Measurements from ENCODE around the gene FXYD3.

FXYD3 gene

DNA sequence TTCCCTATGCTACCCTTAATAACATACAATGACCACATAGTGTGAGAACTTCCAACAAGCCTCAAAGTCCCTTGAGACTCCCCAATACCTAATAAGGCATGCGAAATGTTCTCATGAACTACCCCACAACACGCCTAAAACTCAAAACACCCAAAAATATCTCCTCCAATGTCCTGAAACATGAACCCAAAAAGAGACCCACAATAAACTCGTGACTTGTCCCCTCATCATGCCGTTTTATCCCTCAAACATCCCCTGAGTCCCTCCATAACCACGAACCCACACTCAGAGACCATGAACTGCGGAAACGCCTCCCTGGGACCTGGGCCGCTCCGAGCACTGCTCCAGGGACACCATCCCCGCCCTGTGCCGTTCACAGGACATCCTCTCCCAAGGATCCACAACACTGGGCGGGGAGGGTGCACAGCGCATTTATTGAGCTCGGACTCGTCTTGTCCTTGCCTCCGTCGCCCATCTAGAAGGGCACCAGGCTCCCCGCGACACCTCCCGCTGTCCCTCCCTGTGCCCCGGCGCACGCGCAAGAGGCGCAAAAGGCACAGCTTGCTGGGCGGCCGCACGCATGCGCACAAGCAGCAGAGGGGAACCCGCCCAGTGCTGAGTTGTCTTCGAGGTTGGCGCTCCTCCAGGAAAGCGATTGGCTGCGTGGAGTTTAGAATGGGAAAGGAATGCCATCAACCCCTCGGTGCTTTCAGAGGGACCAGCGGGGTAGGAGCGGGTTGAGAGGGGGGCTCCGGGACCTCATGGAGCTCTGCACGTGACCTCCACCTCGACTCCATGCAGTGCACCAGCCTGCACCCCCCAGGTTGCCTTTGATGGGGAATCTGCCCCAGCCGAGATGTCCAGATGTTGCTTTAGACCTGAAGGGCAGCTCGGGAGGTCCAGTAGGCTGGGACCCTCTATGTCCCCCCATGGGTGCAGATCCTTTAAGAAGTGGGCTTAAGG, 8.8 kb downstream of the FXYD3 start:
- H3K27me3 ChIP-seq (ENCODE audit: insufficient read depth, low read depth) = peaks cover 57% of the 10 kb centered on the region
- TF ChIP-seq, protein P1, sequence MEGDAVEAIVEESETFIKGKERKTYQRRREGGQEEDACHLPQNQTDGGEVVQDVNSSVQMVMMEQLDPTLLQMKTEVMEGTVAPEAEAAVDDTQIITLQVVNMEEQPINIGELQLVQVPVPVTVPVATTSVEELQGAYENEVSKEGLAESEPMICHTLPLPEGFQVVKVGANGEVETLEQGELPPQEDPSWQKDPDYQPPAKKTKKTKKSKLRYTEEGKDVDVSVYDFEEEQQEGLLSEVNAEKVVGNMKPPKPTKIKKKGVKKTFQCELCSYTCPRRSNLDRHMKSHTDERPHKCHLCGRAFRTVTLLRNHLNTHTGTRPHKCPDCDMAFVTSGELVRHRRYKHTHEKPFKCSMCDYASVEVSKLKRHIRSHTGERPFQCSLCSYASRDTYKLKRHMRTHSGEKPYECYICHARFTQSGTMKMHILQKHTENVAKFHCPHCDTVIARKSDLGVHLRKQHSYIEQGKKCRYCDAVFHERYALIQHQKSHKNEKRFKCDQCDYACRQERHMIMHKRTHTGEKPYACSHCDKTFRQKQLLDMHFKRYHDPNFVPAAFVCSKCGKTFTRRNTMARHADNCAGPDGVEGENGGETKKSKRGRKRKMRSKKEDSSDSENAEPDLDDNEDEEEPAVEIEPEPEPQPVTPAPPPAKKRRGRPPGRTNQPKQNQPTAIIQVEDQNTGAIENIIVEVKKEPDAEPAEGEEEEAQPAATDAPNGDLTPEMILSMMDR (conservative IDR thresholded peaks at IDR 0.05; ENCODE audit: low read depth, low read length) = no peak
- no peaks in the 10 kb centered on the region for H3K4me1 ChIP-seq (ENCODE audit: low read depth, poor library complexity, severe bottlenecking)
- no peak overlapping the region for H3K27ac ChIP-seq
- H3K4me2 ChIP-seq = peak overlapping the region; percentile 34; the same call in 1 of the 2 replicates
- no peak overlapping the region for H3K4me3 ChIP-seq (IDR thresholded peaks at IDR 0.05; ENCODE audit: insufficient read depth, low read depth, low read length)
- H3K9ac ChIP-seq = no peak overlapping the region
- peak overlapping the region; percentile 57; the same call in 1 of the 2 replicates for H2AFZ ChIP-seq (ENCODE audit: low read depth)
- H3K36me3 ChIP-seq (ENCODE audit: insufficient read depth) = no peaks in the 10 kb centered on the region
- H4K20me1 ChIP-seq (ENCODE audit: insufficient read depth) = no peaks in the 10 kb centered on the region
- no peaks in the 10 kb centered on the region for H3K79me2 ChIP-seq (ENCODE audit: insufficient read depth, low read depth)

DNA sequence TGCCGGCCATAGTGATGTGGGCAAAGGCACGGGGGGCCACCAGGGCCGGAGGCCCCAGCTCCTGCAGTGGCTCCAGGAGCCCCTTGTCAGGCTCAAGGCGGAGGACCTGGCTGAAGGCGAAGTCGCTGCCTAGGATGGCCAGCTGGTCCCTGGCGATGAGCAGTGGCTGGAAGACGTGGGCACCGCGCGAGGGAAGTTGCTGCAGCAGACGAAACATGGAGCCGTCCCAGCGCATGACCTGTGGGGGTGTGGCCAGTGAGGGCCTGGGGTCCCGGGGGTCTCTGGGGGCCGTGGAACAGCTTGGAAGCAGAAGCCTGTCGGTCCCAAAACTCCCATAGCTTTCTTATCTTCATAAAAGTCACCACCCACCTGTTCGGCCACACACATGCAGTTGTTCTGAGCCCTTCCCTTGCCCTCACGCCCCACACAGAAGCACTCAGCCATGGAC, 9.7 kb downstream of the FXYD3 start:
- H3K4me3 ChIP-seq (IDR thresholded peaks at IDR 0.05; ENCODE audit: insufficient read depth, low read depth, low read length) = no peak overlapping the region
- no peak overlapping the region for H3K4me2 ChIP-seq
- no peak overlapping the region for H3K9ac ChIP-seq
- no peak overlapping the region for H2AFZ ChIP-seq (ENCODE audit: low read depth)
- no peaks in the 10 kb centered on the region for H3K36me3 ChIP-seq (ENCODE audit: insufficient read depth)
- no peaks in the 10 kb centered on the region for H3K79me2 ChIP-seq (ENCODE audit: insufficient read depth, low read depth)
- peaks cover 63% of the 10 kb centered on the region for H3K27me3 ChIP-seq (ENCODE audit: insufficient read depth, low read depth)
- H3K27ac ChIP-seq = no peak overlapping the region
- no peaks in the 10 kb centered on the region for H4K20me1 ChIP-seq (ENCODE audit: insufficient read depth)
- TF ChIP-seq, protein P1 (conservative IDR thresholded peaks at IDR 0.05; ENCODE audit: low read depth, low read length) = no peak
- no peaks in the 10 kb centered on the region for H3K4me1 ChIP-seq (ENCODE audit: low read depth, poor library complexity, severe bottlenecking)

DNA sequence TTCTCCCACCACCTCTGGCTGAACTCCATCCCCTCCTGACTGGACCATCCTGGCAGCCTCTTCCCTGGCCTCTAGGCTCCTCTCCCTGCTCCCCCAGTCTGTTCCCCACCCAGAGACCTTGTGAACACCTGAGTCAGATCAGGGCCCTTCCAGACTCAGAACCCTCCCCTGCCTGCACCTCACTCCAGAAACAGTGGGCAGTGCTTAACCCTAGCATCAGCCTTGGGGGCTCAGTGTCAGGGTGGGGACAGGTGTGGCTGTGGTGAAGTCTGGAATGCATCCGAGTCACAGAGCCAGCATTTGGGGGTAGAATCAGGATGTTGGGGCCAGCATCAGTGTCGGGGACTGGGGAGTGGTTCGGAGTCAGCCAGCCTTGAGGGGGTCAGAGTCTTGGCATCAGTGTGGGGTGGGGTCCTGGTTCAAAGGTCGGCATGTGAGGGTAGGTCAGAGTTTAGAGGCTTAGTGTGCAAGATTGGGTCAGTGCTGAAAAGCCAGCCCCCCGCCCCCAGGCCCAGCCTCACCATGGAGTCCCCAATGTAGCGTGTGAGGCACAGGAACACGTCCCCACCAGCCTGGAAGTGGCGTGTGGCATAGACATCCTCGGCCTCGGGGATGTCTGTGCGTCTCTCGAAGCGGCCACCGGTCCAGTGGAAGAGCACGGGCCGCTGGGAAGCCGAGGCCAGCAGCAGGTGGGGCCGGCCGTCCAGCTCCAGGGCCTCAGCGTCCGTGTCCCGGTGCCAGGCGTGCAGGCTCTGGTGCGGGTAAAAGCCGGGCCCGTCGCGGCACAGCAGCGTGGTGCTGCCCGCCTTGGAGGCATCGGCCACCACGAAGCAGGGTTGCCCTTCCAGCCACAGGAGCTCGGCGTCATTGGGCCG, 10.4 kb downstream of the FXYD3 start:
- TF ChIP-seq, protein P1 (conservative IDR thresholded peaks at IDR 0.05; ENCODE audit: low read depth, low read length) = no peak
- Histone ChIP-seq H3K79me2 (ENCODE audit: insufficient read depth, low read depth) (no peaks in the 10 kb centered on the region), H3K9ac (no peak overlapping the region), H3K4me2 (no peak overlapping the region), H4K20me1 (ENCODE audit: insufficient read depth) (no peaks in the 10 kb centered on the region), H3K27ac (no peak overlapping the region), H3K27me3 (ENCODE audit: insufficient read depth, low read depth) (peaks cover 64% of the 10 kb centered on the region), H2AFZ (ENCODE audit: low read depth) (no peak overlapping the region), H3K4me3 (IDR thresholded peaks at IDR 0.05; ENCODE audit: insufficient read depth, low read depth, low read length) (no peak overlapping the region), H3K36me3 (ENCODE audit: insufficient read depth) (no peaks in the 10 kb centered on the region), H3K4me1 (ENCODE audit: low read depth, poor library complexity, severe bottlenecking) (no peaks in the 10 kb centered on the region)

DNA sequence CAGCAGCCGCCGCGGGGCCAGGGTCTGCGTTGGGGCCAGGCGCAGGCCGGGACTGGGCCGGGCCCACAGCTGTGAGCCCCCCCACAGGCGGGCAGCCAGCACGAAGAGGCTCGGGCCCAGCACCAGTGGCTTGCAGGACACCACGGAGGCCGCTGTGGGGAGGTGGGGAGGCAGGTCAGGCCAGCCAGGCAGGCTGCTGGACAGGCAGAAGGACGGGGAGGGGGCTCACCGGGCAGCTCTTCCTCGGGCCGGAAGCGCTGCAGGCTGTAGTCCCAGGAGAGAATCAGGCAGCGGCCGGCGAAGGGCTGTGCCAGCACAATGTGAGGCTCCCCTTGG, 11.0 kb downstream of the FXYD3 start:
- Histone ChIP-seq H4K20me1 (ENCODE audit: insufficient read depth) (no peaks in the 10 kb centered on the region), H3K27ac (no peak overlapping the region), H3K36me3 (ENCODE audit: insufficient read depth) (no peaks in the 10 kb centered on the region), H3K4me2 (no peak overlapping the region), H2AFZ (ENCODE audit: low read depth) (no peak overlapping the region), H3K27me3 (ENCODE audit: insufficient read depth, low read depth) (peaks cover 62% of the 10 kb centered on the region), H3K4me1 (ENCODE audit: low read depth, poor library complexity, severe bottlenecking) (no peaks in the 10 kb centered on the region), H3K79me2 (ENCODE audit: insufficient read depth, low read depth) (no peaks in the 10 kb centered on the region), H3K4me3 (IDR thresholded peaks at IDR 0.05; ENCODE audit: insufficient read depth, low read depth, low read length) (no peak overlapping the region), H3K9ac (no peak overlapping the region)
- TF ChIP-seq, protein P1 (conservative IDR thresholded peaks at IDR 0.05; ENCODE audit: low read depth, low read length) = no peak
